Muscle layer of duodenum (tissue), 2 donors: ENCODE data around the gene MED27.

Experiments
- H3K27ac ChIP-seq: one replicate; pipeline ENCODE4 v1.7.0; 2013; ENCODE audit warnings: mild to moderate bottlenecking, low read length
- H3K27me3 ChIP-seq: one replicate; pipeline ENCODE4 v1.7.0; 2013; ENCODE audit warnings: low read depth, mild to moderate bottlenecking, control low read depth, low read length
- H3K36me3 ChIP-seq, 2 donors: one replicate each; pipeline ENCODE4 v1.7.0; 2013; ENCODE audit warnings: low read length in 2 of 2, control low read depth in 1 of 2, mild to moderate bottlenecking in 1 of 2; ENCODE audit not compliant: insufficient read depth in 2 of 2, control insufficient read depth in 1 of 2
- H3K4me1 ChIP-seq, 2 donors: one replicate each; pipeline ENCODE4 v1.7.0; 2013; ENCODE audit warnings: low read length in 2 of 2, mild to moderate bottlenecking in 2 of 2, control low read depth in 1 of 2, moderate library complexity in 1 of 2; ENCODE audit not compliant: insufficient read depth in 2 of 2, control insufficient read depth in 1 of 2
- H3K4me3 ChIP-seq, 2 donors: one replicate each; pipeline ENCODE4 v1.7.0; 2013; ENCODE audit warnings: low read length in 2 of 2, low read depth in 1 of 2, mild to moderate bottlenecking in 1 of 2
- H3K9me3 ChIP-seq, 2 donors: one replicate each; pipeline ENCODE4 v1.7.0; 2013; ENCODE audit warnings: low read length in 2 of 2, control low read depth in 1 of 2, mild to moderate bottlenecking in 1 of 2; ENCODE audit not compliant: control insufficient read depth in 1 of 2
- donor health status: healthy.

The MED27 gene

GRCh38 chr9:132109291-132109690 lies 29.6 kb upstream of the MED27 start:
- Histone ChIP-seq H3K27me3 (no peaks in the 10 kb centered on the region), H3K36me3 (no peaks in the 10 kb centered on the region), H3K27ac (no peak overlapping the region), H3K9me3 (no peaks in the 10 kb centered on the region), H3K4me1 (no peaks in the 10 kb centered on the region), H3K4me3 (no peak overlapping the region)

GRCh38 chr9:132108728-132109127 lies 29.1 kb upstream of the MED27 start:
- H3K4me1 ChIP-seq: no peaks in the 10 kb centered on the region
- H3K27me3 ChIP-seq: no peaks in the 10 kb centered on the region
- H3K36me3 ChIP-seq: no peaks in the 10 kb centered on the region
- no peak overlapping the region for H3K4me3 ChIP-seq
- H3K9me3 ChIP-seq: no peaks in the 10 kb centered on the region
- no peak overlapping the region for H3K27ac ChIP-seq

GRCh38 chr9:132099741-132100407 lies 20.2 kb upstream of the MED27 start:
- no peak overlapping the region for H3K4me3 ChIP-seq
- no peaks in the 10 kb centered on the region for H3K4me1 ChIP-seq
- H3K27me3 ChIP-seq: peaks cover 6% of the 10 kb centered on the region
- H3K36me3 ChIP-seq: no peaks in the 10 kb centered on the region
- no peak overlapping the region for H3K27ac ChIP-seq
- H3K9me3 ChIP-seq: no peaks in the 10 kb centered on the region

GRCh38 chr9:132099167-132099566 lies 19.5 kb upstream of the MED27 start:
- no peaks in the 10 kb centered on the region for H3K4me1 ChIP-seq
- H3K27ac ChIP-seq: no peak overlapping the region
- H3K4me3 ChIP-seq: no peak overlapping the region
- H3K36me3 ChIP-seq: no peaks in the 10 kb centered on the region
- H3K9me3 ChIP-seq: no peaks in the 10 kb centered on the region
- H3K27me3 ChIP-seq: peaks cover 6% of the 10 kb centered on the region

GRCh38 chr9:132094314-132094791 lies 14.7 kb upstream of the MED27 start:
- Histone ChIP-seq H3K4me3 (no peak overlapping the region), H3K27ac (no peak overlapping the region), H3K36me3 (no peaks in the 10 kb centered on the region), H3K4me1 (no peaks in the 10 kb centered on the region), H3K9me3 (no peaks in the 10 kb centered on the region), H3K27me3 (peaks cover 6% of the 10 kb centered on the region)

GRCh38 chr9:132090771-132091170 lies 11.1 kb upstream of the MED27 start:
- Histone ChIP-seq H3K27me3 (no peaks in the 10 kb centered on the region), H3K27ac (no peak overlapping the region), H3K36me3 (no peaks in the 10 kb centered on the region), H3K9me3 (no peaks in the 10 kb centered on the region), H3K4me1 (no peaks in the 10 kb centered on the region), H3K4me3 (no peak overlapping the region)

GRCh38 chr9:132087438-132088030 lies 7.9 kb upstream of the MED27 start:
- H3K9me3 ChIP-seq: no peaks in the 10 kb centered on the region
- no peak overlapping the region for H3K4me3 ChIP-seq
- H3K36me3 ChIP-seq: no peaks in the 10 kb centered on the region
- no peak overlapping the region for H3K27ac ChIP-seq
- H3K27me3 ChIP-seq: no peaks in the 10 kb centered on the region
- no peaks in the 10 kb centered on the region for H3K4me1 ChIP-seq

- Histone ChIP-seq H3K27ac (no peak overlapping the region), H3K36me3 (no peaks in the 10 kb centered on the region), H3K4me1 (peaks cover 11 to 18% of the 10 kb centered on the region in 2 donors), H3K27me3 (no peaks in the 10 kb centered on the region), H3K4me3 (no peak overlapping the region), H3K9me3 (no peaks in the 10 kb centered on the region)
Measured at GRCh38 chr9:132082188-132082587, 2.5 kb upstream of the MED27 start.

- peaks cover 6 to 23% of the 10 kb centered on the region in 2 donors for H3K36me3 ChIP-seq
- peak overlapping the region; percentile 76 for H3K27ac ChIP-seq
- H3K4me1 ChIP-seq: peaks cover 11 to 19% of the 10 kb centered on the region in 2 donors
- no peaks in the 10 kb centered on the region for H3K27me3 ChIP-seq
- no peaks in the 10 kb centered on the region for H3K9me3 ChIP-seq
- peak overlapping the region; percentile 78 to 97 for H3K4me3 ChIP-seq
Measured at GRCh38 chr9:132078699-132079356, 839 bp downstream of the MED27 start.

- Histone ChIP-seq H3K36me3 (peaks cover 6 to 26% of the 10 kb centered on the region in 2 donors), H3K9me3 (no peaks in the 10 kb centered on the region), H3K27ac (peak overlapping the region; percentile 76), H3K4me1 (peaks cover 11 to 19% of the 10 kb centered on the region in 2 donors), H3K27me3 (no peaks in the 10 kb centered on the region), H3K4me3 (peak overlapping the region; percentile 78 to 97)
Measured at GRCh38 chr9:132077881-132078698, 1.6 kb downstream of the MED27 start.

GRCh38 chr9:132075853-132076252 lies 3.8 kb downstream of the MED27 start:
- Histone ChIP-seq H3K27ac (no peak overlapping the region), H3K4me1 (peaks cover 11 to 19% of the 10 kb centered on the region in 2 donors), H3K36me3 (peaks cover 20 to 43% of the 10 kb centered on the region in 2 donors), H3K27me3 (no peaks in the 10 kb centered on the region), H3K9me3 (no peaks in the 10 kb centered on the region), H3K4me3 (no peak overlapping the region)
